Right ventricle myocardium superior (tissue), 1 donor: Measurements from ENCODE around the gene BATF2. TPM values are rescaled to one million over a fixed set of nuclear protein-coding genes. Genes with fewer than 3 reads are reported as not detected.
"Not testable (repeated sequence)": the region's sequence is repeated elsewhere in the genome, so short reads cannot be mapped to it uniquely, and the experiment has no call there.

ENCODE experiments used
- ATAC-seq: fragments of 200-7000 bp; cut with Tn5 transposase; one replicate; pipeline ENCODE4 v1.9.1; 2020; ENCODE audit warnings: mild to moderate bottlenecking; ENCODE audit not compliant: poor library complexity
- DNase-seq: peaks from one replicate; pipeline ENCODE4 v3.0.0-alpha.2; 2020
- intact Hi-C: fragments of 100-400 bp; cut with DNase I; formaldehyde crosslinking; loops from one replicate; pipeline ENCODE4 v1.11.2; 2022
- long read RNA-seq: library from polyadenylated mRNA; unstranded; transcript quantifications from one replicate; pipeline ENCODE4 v2.0.0, GENCODE V29; 2021
- total RNA-seq: library from RNA; stranded (reverse); fragmentation: NEBNext Ultra II Directional; extraction: Animal tissue kit (Norgen Biotek cat#: 25700); gene quantifications from one replicate; pipeline ENCODE4 v1.2.1, GENCODE V29; 2021
- donor health status: DM: no; HTN: yes; CAD: no; lungs with severe emphysema.

BATF2 gene, protein sequence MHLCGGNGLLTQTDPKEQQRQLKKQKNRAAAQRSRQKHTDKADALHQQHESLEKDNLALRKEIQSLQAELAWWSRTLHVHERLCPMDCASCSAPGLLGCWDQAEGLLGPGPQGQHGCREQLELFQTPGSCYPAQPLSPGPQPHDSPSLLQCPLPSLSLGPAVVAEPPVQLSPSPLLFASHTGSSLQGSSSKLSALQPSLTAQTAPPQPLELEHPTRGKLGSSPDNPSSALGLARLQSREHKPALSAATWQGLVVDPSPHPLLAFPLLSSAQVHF
- total RNA-seq = 2.0 TPM
- long read RNA-seq, partial matches to known transcripts = 0 of 3 reads
- long read RNA-seq, other reads (novel, unspliced or antisense) = 0 of 3 reads

DNA sequence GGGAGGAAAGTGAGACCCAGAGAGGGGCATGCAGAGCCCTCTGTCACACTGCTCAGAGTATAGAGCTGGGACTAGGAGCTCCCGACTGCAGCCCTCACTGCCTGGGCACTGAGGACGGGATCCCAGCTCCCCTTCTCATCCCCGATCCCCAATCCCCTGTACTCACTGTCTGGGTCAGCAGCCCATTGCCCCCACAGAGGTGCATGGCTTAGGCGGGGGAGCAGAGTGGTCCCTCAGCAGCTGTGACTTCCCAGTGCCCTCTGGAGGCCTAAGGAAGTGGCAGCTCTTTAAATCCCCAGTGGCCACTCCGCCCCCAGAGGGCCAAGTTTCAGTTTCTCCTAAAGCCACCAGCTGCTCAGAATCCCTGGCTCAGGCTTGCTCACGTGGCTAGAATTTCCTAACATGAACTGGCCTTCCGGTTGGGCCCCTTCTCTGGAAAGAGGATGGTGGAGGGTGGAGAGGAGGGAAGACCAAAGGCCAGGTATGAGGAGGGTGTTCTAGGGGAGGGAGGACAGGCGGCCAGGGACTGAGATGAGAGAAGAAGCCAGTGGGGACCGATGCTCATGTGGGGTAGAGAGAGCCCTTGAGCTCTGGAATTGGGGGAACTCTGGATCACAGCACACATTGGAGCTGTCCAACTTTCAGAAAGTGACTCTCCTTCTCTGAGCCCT is at the start of gene BATF2:
Gene BATF2, minus strand, starts transcription at position 262 of the 671 bp plus-strand sequence. Its CDS starts 57 bp downstream, at position 205.
- intact Hi-C loops = no loop called here

DNA sequence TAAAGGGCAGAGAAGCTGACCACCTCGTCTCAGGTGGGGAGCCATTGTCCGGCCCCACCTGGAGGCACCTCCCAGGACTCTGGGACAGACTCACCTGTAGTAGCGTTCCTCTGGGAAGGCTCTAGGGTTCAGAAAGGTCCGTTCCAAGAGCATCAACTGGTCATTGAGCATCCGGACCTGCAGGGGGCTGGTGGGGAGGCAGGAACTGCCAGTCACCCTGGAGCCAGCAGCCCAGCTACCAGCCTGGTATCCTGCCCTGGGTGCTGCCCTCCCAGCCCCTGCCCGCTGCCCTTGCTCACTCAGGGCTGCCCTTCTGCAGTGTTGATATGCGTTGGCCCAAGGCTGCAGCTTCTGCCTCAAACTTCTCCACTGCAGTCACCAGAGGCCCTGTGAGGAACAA is 49.0 kb upstream of the BATF2 start:
- no peak for ATAC-seq
- intact Hi-C loops = no loop called here
- no peak for DNase-seq

More for the DNA sequence above, at the start of gene BATF2:
- DNase-seq (peak; percentile 79), ATAC-seq (peak; percentile 86)

DNA sequence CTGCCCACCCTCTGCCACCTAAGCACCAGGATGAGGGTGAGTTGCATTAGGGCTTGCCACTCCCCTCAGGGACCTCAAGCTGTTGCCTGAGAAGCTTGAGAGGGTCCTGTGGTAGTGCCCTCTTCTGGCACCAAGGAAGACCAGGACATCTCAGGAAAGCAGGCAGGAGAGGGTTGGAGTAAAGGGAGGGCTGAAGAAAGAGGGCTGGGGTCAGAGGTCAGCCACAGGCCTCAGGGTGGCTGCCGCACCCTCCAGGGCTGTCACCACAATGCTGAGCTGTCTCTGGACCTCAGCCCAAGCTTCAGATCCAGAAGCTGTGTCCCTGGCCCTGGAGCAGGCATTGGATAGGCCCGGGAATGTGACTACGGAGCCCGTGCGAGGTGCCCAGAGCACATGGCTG is 48.3 kb upstream of the BATF2 start:
- DNase-seq (no peak), ATAC-seq (no peak)
- intact Hi-C loops = no loop called here

DNA sequence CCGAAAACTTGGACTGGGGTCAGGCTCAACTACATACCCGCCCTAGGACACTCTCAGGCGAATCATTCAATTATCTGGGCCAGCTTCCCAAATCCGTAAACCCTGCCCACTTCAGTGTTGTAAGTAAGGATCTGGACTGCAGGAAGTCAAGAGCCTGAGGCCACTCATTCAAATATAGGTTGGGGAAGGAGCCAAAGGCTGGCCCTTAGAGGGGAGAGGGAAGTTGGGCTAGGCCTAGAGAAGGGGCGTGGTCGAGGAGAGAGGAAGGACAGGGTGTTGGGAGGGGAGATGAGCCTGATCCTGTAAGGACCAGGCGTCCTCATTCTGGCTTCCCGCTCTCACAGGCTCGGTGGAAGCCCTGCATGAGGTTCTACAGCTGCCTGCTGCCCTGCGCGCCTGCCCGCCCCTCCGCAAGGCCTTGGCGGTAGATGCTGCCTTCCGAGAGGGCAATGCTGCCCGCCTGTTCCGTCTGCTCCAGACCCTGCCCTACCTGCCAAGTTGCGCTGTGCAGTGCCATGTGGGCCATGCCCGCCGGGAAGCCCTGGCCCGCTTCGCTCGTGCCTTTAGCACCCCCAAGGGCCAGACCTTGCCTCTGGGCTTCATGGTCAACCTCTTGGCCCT is 47.2 kb upstream of the BATF2 start:
- intact Hi-C loops = no loop called here
- DNase-seq (peak; percentile 62), ATAC-seq (no peak)

DNA sequence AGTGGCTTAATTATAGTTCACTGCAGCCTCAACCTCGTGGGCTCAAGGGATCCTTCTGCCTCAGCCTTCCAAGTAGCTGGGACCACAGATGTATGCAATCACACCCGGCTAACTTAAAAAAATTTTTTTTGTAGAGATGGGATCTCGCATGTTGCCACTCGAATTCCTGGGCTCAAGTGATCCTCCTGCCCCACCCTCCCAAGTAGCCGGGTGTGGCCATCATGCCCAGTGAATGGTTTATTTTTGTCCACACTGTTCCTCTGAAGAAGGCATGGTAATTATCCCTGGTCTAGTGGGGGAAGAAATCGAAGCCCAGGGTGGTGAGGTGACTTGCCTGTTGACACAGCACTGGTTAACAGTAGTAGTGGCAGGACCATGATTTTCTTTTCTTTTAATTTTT is 46.1 kb upstream of the BATF2 start:
- ATAC-seq = no peak
- DNase-seq = no peak
- intact Hi-C loops = no loop called here

DNA sequence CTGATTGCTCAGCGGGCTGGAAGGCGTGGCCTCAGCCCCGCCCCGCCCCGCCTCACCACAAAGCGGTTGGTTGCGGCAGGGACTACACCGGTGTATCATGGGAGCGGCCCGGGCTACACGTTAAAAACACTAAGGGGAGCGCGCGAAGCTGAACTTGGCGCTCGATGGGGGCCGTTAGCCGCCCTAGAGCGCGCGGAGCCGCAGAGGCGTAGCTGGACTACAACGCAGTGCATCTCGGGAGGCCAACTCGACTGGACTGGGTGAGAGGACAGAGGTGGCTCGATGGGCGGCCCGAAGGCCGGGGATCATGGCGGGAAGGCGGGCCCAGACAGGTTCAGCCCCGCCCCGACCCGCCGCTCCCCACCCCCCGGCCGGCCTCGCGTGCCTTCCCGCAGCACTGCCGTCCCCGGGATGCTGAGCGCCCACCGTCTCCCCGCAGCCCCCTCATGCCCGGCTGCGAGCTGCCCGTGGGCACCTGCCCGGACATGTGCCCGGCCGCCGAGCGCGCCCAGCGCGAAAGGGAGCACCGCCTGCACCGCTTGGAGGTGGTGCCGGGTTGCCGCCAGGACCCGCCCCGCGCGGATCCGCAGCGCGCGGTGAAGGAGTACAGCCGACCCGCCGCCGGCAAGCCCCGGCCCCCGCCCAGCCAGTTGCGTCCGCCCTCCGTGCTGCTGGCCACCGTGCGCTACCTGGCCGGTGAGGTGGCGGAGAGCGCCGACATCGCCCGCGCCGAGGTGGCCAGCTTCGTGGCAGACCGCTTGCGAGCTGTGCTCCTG is 44.3 kb upstream of the BATF2 start, which contains the start of gene SAC3D1:
Gene SAC3D1, plus strand, starts transcription at position 364 of the 776 bp plus-strand sequence. Its CDS starts 83 bp downstream, at position 447.
- DNase-seq = peak; percentile 93
- ATAC-seq = peak; percentile 97
- intact Hi-C loops = no loop called here

DNA sequence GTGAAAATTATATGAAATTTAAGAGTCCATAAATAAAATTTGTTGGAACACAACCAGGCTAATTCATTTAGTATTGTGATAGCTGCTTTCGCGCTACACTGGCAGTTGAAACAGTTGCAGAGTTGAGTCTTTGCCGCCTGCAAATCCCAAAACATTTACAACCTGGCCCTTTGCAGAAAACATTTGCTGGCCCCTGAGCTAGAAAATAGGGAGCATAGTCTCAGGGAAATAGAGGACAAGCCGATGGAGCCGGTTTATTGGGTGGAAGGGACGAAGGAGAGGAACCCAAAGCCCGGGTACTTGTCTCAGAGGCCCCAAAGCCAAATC is 43.7 kb upstream of the BATF2 start:
- ATAC-seq (no peak), DNase-seq (no peak)
- intact Hi-C loops = no loop called here

DNA sequence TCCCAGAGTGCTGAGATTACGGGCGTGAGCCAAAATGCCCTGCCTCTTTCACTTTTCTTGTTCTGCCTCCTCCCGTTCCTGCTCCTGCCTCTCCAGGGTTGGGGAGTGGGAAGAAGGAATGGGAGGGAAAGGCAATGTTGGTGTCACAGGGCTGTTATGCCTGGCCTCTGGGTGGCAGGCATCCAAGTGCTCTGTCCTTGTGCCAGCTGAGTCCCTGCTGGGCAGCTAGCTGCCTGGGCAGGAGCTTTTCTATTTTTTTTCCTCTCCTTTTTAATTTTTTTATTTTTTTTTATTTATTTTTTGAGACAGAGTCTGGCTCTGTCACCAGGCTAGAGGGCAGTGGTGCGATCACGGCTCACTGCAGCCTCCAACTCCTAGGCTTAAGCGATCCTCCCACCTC is 40.2 kb upstream of the BATF2 start:
- intact Hi-C loops = no loop called here
- DNase-seq = peak; percentile 83

DNA sequence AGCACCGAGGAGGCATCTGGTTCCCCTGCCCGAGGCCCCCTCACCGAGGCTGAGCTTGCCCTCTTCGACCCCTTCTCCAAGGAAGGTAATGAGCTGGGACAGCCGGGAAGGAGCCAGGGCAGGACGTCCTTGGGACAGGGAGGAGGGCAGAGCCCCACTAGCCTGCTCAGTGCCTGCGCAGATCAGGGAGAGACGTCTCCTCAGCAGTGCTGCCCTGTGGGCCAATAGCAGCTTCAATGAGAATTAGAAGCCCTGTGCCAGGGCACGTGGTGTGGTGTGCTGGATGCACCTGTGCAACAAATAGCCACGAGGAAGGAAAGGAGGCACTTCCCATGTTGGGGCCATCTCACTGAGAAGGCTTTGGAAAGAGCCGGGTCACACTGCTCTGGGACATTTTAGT is 38.8 kb upstream of the BATF2 start:
- DNase-seq = no peak
- intact Hi-C loops = no loop called here
- no peak for ATAC-seq

More for the DNA sequence above, 40.2 kb upstream of the BATF2 start:
- ATAC-seq = no peak

DNA sequence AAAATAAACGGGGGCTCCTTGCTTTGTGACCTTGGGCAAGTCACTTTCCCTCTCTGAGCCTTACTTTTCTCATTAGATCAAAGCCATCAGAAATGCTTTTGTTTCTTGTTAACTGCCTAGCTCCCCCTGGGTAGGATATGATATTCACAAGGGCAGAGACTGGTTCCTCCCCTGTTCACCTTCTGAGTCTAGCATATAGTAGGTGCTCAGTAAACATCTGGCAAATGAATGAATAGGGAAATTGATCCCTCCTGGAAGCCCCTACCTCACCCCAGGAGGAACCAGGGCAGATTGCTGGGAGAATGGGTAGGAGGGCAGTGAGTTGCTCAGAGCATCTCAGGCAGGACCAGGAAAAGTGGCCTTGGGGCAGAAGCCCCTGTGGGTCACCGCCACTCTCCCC is 37.7 kb upstream of the BATF2 start:
- ATAC-seq (no peak), DNase-seq (no peak)
- intact Hi-C loops = no loop called here

DNA sequence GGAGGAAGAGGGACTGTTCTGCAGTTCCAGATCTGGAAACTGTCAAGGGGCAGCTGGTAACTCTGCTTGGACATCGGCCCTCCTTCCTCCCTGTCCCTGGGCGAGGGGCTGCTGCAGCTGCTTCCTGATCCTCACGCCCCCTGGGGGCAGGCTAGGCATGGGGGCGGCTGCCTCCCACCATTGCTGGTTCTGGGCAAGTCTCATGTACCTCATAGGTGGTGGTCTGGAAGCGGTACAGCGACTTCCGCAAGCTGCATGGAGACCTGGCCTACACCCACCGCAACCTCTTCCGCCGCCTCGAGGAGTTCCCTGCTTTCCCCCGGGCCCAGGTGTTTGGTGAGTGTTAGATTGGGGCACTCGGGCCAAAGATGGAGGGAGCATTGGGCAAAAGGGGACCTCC is 35.4 kb upstream of the BATF2 start:
- intact Hi-C loops = no loop called here
- no peak for DNase-seq
- no peak for ATAC-seq

DNA sequence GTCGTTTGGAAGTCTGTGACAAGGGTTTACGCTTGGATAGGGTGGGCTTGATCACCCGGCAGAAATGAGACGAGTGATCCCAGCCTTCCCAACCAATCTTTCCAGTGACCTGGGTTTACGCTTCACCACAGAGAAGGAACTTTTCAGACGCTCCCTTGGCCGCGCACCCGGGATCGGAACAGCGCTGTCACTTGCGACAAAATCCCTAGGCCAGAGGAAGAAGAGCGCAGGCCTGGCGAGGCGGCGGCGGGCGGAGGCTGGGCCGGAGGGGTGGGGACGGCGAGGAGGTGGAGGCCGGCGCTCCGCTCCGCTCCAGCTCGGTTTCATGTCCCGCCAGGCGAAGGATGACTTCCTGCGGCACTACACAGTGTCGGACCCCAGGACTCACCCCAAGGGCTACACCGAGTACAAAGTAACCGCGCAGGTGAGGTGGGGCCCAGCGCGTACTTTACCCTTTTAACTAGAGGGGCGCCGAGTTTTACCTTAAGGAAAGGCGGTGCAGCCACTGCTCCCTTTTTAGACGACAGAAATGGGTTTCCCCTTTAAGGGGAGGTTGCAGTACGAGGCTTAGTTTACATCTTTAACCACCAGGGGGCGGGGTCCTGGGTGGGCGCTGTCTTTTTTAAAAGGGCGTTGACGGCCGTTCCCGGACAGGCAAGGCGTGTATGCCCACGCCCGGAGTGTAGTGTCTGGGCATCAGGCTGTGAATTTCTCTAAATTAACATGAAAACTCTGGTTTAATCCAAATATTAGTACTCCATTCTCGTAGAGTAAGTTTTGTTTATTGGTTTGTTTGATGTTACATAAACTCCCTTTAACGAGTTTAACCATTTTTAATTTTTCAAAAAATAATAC is 30.7 kb upstream of the BATF2 start, which contains the start of gene SNX15:
Gene SNX15, plus strand, starts transcription at position 227 of the 855 bp plus-strand sequence. Its CDS starts 99 bp downstream, at position 326.
- ATAC-seq (peak; percentile 99), DNase-seq (peak; percentile 94)
- intact Hi-C loops = no loop called here

DNA sequence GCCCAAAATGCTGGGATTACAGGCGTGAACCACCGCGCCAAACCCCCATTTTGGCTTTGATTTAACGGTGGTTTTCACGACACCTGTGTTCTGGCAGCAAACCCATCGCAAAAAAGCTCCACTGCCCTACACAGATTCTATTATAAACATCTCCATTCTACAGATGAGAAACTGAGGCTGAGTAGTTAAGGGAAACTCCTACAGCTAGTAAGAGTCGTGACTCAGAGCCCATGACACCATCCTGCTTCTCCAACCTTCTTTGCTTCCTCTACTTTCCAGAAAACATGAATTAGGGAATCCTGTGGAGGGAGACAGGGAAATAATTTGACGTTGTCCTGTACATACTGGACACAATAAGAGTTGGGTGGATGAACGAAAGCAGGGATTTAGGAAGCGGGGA is 30.0 kb upstream of the BATF2 start:
- ATAC-seq (no peak), DNase-seq (no peak)
- intact Hi-C loops = no loop called here

DNA sequence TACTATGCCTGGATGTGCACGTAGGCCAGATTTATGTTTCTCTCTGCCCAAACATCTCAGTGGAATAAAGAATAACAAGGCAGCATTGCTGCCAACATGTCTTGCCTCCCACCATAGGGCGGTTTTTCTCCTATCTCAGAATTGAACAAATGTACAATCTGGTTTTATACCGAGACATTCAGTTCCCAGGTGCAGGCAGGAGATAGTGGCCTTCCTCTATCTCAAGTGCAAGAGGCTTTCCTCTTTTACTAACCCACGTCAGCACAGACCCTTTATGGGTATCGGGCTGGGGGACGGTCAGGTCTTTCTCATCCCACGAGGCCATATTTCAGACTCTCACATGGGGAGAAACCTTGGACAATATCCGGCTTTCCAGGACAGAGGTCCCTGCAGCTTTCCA is 26.7 kb upstream of the BATF2 start:
- intact Hi-C loops, ATAC-seq: not testable (repeated sequence)

DNA sequence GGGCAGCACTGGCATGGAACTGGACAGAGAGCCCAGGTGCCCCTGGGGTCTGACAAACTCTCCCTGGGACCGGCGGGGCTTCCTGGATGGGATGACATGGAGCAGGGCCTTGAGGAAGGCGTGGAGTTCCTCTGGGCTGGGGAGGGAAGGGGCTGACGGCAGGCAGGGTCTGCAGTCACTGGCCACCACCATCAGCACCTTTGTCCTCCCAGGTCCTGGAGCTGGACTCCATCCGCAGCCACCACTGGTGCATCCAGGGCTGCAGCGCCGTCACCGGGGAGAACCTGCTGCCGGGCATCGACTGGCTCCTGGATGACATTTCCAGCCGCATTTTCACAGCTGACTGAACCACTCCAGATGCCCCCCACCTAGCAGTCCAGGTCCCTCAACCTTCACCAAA is 24.7 kb upstream of the BATF2 start:
- intact Hi-C loops = no loop called here
- DNase-seq = no peak

More for the DNA sequence above, 26.7 kb upstream of the BATF2 start:
- not testable (repeated sequence) for DNase-seq

DNA sequence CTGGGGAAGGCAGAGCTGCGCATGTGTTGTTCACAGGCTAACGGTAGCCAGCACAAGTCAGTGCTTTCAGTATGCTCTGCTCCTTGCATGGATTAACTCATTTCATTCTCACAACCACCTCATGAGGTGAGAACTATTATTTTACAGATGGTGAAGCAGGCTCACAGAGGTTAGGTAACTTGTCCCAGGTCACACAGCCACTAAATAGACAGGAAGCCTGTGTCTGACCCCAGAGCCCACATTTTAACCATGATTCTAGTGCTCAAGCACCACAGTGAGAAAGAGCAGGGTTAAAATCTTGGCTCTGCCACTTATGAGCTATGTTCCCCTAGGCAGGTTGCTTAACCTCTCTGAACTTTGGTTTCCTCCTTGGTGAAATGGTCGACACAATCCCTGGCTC is 24.2 kb upstream of the BATF2 start:
- ATAC-seq = no peak
- no peak for DNase-seq
- intact Hi-C loops = no loop called here

More for the DNA sequence above, 24.7 kb upstream of the BATF2 start:
- no peak for ATAC-seq

DNA sequence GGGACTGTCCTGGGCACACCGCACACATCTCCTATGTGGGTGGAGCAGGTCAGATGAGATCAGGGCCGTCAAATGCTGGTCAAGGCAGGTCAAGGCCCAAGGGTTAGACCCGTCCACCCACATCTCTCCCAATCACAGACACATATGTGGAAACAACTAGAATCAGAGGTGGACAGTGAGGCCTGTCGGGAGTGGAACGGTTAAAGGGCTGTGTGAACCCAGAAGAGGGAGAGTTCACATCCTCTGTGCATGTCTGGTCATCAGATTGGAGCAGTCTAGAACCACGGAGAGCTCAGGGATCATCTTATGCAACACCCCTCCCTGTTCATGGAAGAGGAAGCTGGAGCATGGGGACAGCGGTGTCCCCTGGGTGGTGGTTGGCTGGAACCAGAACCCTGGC is 23.1 kb upstream of the BATF2 start:
- intact Hi-C loops = loop anchor here (10.0 kb wide), 1 partner anchor 175 kb away; the partner anchor contains the start of gene CDC42BPG
- ATAC-seq = no peak
- no peak for DNase-seq

DNA sequence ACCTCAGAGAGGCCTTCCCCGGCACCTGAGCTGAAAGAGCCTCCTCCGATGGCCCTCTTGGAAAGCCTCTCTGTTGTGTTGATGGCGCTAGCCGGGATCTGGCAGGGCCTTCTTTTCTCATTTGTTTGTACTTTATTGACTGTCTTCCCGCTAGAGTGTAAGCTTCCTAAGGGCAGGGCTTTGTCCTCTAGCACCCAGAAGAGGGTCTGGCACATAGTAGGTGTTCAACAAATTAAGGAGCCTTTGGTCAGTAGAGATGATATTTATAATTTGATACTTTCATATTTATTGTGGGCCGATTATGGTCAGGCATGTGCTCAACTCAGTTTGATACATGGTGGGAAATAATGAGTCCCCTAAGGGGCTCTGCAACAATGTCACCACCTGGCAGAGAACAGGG is 21.2 kb upstream of the BATF2 start:
- intact Hi-C loops = loop anchor here (10.0 kb wide), 1 partner anchor 173 kb away; the partner anchor contains the start of gene CDC42BPG
- no peak for ATAC-seq
- DNase-seq = no peak
